AG08395 (cell line): ENCODE data around the gene AARS1.
"Not testable (repeated sequence)": the region's sequence is repeated elsewhere in the genome, so short reads cannot be mapped to it uniquely, and the experiment has no call there.

Source experiments
- DNase-seq: peaks from one replicate; pipeline ENCODE4 v3.0.0; 2012; ENCODE audit warnings: mixed read lengths, low spot score

Gene AARS1

GRCh38 chr16:70271696-70272095 lies 17.6 kb downstream of the AARS1 start:
- no peak for DNase-seq

- DNase-seq: no peak
These were observed 19.1 kb downstream of the AARS1 start for GRCh38 chr16:70270176-70270575.

- DNase-seq: no peak
These were observed 19.8 kb downstream of the AARS1 start for GRCh38 chr16:70269471-70269870.

GRCh38 chr16:70267922-70268321 lies 21.4 kb downstream of the AARS1 start:
- not testable (repeated sequence) for DNase-seq

GRCh38 chr16:70267516-70267915 lies 21.8 kb downstream of the AARS1 start:
- DNase-seq: peak; percentile 63

GRCh38 chr16:70259903-70260302 lies 29.4 kb downstream of the AARS1 start:
- DNase-seq: not testable (repeated sequence)

- no peak for DNase-seq
These were observed 30.4 kb downstream of the AARS1 start for GRCh38 chr16:70258946-70259345.

GRCh38 chr16:70258065-70258464 lies 31.2 kb downstream of the AARS1 start:
- no peak for DNase-seq

GRCh38 chr16:70257391-70257790 lies 31.9 kb downstream of the AARS1 start:
- DNase-seq: no peak

GRCh38 chr16:70255574-70255973 lies 33.7 kb downstream of the AARS1 start:
- no peak for DNase-seq

GRCh38 chr16:70254965-70255286 lies 34.4 kb downstream of the AARS1 start:
- no peak for DNase-seq

- no peak for DNase-seq
These were observed 34.9 kb downstream of the AARS1 start for GRCh38 chr16:70254180-70254964.

GRCh38 chr16:70253291-70254106 lies 35.8 kb downstream of the AARS1 start:
- peak; percentile 52 for DNase-seq

GRCh38 chr16:70252355-70252988 lies 36.8 kb downstream of the AARS1 start:
- no peak for DNase-seq

GRCh38 chr16:70251629-70252354 lies 37.5 kb downstream of the AARS1 start, which contains the start of gene EXOSC6:
Gene EXOSC6, minus strand, starts transcription at chr16:70251940. Its CDS starts 40 bp downstream, at chr16:70251900.
- DNase-seq: peak; percentile 96

- DNase-seq: peak; percentile 56
These were observed 38.3 kb downstream of the AARS1 start for GRCh38 chr16:70250748-70251628.

- DNase-seq: not testable (repeated sequence)
These were observed 39.6 kb downstream of the AARS1 start for GRCh38 chr16:70249697-70250096.

GRCh38 chr16:70238773-70239172 lies 50.5 kb downstream of the AARS1 start:
- DNase-seq: not testable (repeated sequence)

- DNase-seq: not testable (repeated sequence)
These were observed 57.5 kb downstream of the AARS1 start for GRCh38 chr16:70231831-70232230.

GRCh38 chr16:70226024-70226423 lies 63.3 kb downstream of the AARS1 start:
- not testable (repeated sequence) for DNase-seq

GRCh38 chr16:70225430-70225829 lies 63.9 kb downstream of the AARS1 start:
- not testable (repeated sequence) for DNase-seq
